Measurements from ENCODE around the gene HYAL1.

The HYAL1 gene

GRCh38 chr3:50303013-50303815 lies at the start of gene HYAL1:
Gene HYAL1 (minus strand): TSS chr3:50303574. CDS start chr3:50302956, 618 bp downstream.
- no peak for TF ChIP-seq ZNF274 (IDR thresholded peaks at IDR 0.05; ENCODE audit: low read depth, low read length)
- H3K4me3 ChIP-seq (ENCODE audit: low read length) = no peak within 1 kb of the TSS

GRCh38 chr3:50352781-50353180 lies 49.4 kb upstream of the HYAL1 start:
- TF ChIP-seq ZNF274 (IDR thresholded peaks at IDR 0.05; ENCODE audit: low read depth, low read length) = no peak
- no peak overlapping the region for H3K4me3 ChIP-seq (ENCODE audit: low read length)

GRCh38 chr3:50351323-50351697 lies 47.9 kb upstream of the HYAL1 start:
- no peak for TF ChIP-seq ZNF274 (IDR thresholded peaks at IDR 0.05; ENCODE audit: low read depth, low read length)
- peak overlapping the region; percentile 87; the same call in 1 of the 2 replicates for H3K4me3 ChIP-seq (ENCODE audit: low read length)

- no peak for TF ChIP-seq ZNF274 (IDR thresholded peaks at IDR 0.05; ENCODE audit: low read depth, low read length)
- peak within 1 kb of the TSS; percentile 87 for H3K4me3 ChIP-seq (ENCODE audit: low read length)
Observed at GRCh38 chr3:50350527-50351322, 47.4 kb upstream of the HYAL1 start, which contains the start of the genes CYB561D2 and NPRL2. Gene CYB561D2 (plus strand): TSS chr3:50350862. CDS start chr3:50351434, 572 bp downstream. Gene NPRL2 (minus strand): TSS chr3:50350775. CDS start chr3:50350652, 123 bp downstream.

- TF ChIP-seq ZNF274 (IDR thresholded peaks at IDR 0.05; ENCODE audit: low read depth, low read length) = no peak
- H3K4me3 ChIP-seq (ENCODE audit: low read length) = peak overlapping the region; percentile 87
Observed at GRCh38 chr3:50350213-50350526, 46.8 kb upstream of the HYAL1 start.

- H3K4me3 ChIP-seq (ENCODE audit: low read length) = no peak overlapping the region
- no peak for TF ChIP-seq ZNF274 (IDR thresholded peaks at IDR 0.05; ENCODE audit: low read depth, low read length)
Observed at GRCh38 chr3:50347187-50347813, 43.9 kb upstream of the HYAL1 start.

- no peak for TF ChIP-seq ZNF274 (IDR thresholded peaks at IDR 0.05; ENCODE audit: low read depth, low read length)
- H3K4me3 ChIP-seq (ENCODE audit: low read length) = peak within 1 kb of the TSS; percentile 26; the same call in 1 of the 2 replicates
Observed at GRCh38 chr3:50345586-50346234, 42.3 kb upstream of the HYAL1 start, which contains the start of gene ZMYND10. Gene ZMYND10 (minus strand): TSS chr3:50345732. CDS start chr3:50345579, 153 bp downstream.

- TF ChIP-seq ZNF274 (IDR thresholded peaks at IDR 0.05; ENCODE audit: low read depth, low read length) = no peak
- no peak overlapping the region for H3K4me3 ChIP-seq (ENCODE audit: low read length)
Observed at GRCh38 chr3:50345008-50345407, 41.6 kb upstream of the HYAL1 start.

- no peak for TF ChIP-seq ZNF274 (IDR thresholded peaks at IDR 0.05; ENCODE audit: low read depth, low read length)
- no peak overlapping the region for H3K4me3 ChIP-seq (ENCODE audit: low read length)
Observed at GRCh38 chr3:50342813-50343633, 39.6 kb upstream of the HYAL1 start.

GRCh38 chr3:50341996-50342650 lies 38.7 kb upstream of the HYAL1 start:
- no peak overlapping the region for H3K4me3 ChIP-seq (ENCODE audit: low read length)
- TF ChIP-seq ZNF274 (IDR thresholded peaks at IDR 0.05; ENCODE audit: low read depth, low read length) = no peak

GRCh38 chr3:50341537-50341936 lies 38.2 kb upstream of the HYAL1 start:
- peak overlapping the region; percentile 70; the same call in 1 of the 2 replicates for H3K4me3 ChIP-seq (ENCODE audit: low read length)
- TF ChIP-seq ZNF274 (IDR thresholded peaks at IDR 0.05; ENCODE audit: low read depth, low read length) = no peak

Data from GM08714 (cell line).